Measurements from ENCODE around the gene KDR.

- no peak for TF ChIP-seq POLR2A (IDR thresholded peaks at IDR 0.05)
- TF ChIP-seq CTCF (IDR thresholded peaks at IDR 0.05), result no peak
These were observed 18.3 kb downstream of the KDR start for GRCh38 chr4:55107054-55107453.
